ENCODE data around the gene RASAL1.

The RASAL1 gene

DNA sequence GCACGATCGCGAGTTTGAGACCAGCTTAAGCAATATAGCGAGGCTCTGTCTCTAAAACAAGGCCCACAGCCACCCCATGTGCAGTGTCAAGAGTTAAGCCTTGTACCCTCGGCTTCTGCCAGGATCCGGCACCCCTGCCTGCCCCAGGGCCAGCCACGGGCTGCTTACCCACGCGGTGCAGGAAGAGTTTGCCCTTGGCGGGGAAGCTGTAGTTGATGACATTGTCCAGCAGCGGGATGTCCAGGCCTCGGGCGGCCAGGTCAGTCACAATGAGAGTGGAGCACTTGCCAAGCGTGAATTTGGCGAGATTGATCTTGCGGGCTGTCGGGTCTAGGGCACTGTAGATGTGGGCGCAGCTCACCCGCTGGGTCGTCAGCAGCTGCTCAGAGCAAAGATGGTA is 36.6 kb upstream of the RASAL1 start:
- Histone ChIP-seq H3K27me3 (replicated peaks; ENCODE audit: control insufficient read depth, insufficient read depth, low read length) (no peaks in the 10 kb centered on the region), H3K9ac (ENCODE audit: low read length) (no peak overlapping the region), H3K9me3 (ENCODE audit: control insufficient read depth, low read length) (peaks cover 5% of the 10 kb centered on the region), H3K4me1 (ENCODE audit: control insufficient read depth, insufficient read depth, low read length) (peaks cover 3% of the 10 kb centered on the region), H3K4me3 (ENCODE audit: low read length) (no peak overlapping the region), H3K36me3 (ENCODE audit: control insufficient read depth, insufficient read depth, low read length, severe bottlenecking) (peaks cover 89% of the 10 kb centered on the region)
- no peak for DNase-seq (ENCODE audit: low read depth)

- Histone ChIP-seq H3K9me3 (ENCODE audit: control insufficient read depth, low read length) (no peaks in the 10 kb centered on the region), H3K4me3 (ENCODE audit: low read length) (no peak overlapping the region), H3K9ac (ENCODE audit: low read length) (no peak overlapping the region), H3K27me3 (replicated peaks; ENCODE audit: control insufficient read depth, insufficient read depth, low read length) (no peaks in the 10 kb centered on the region), H3K36me3 (ENCODE audit: control insufficient read depth, insufficient read depth, low read length, severe bottlenecking) (peaks cover 85% of the 10 kb centered on the region), H3K4me1 (ENCODE audit: control insufficient read depth, insufficient read depth, low read length) (peaks cover 3% of the 10 kb centered on the region)
- DNase-seq (ENCODE audit: low read depth): no peak
Observed at GRCh38 chr12:113171543-113171942, 36.0 kb upstream of the RASAL1 start.

DNA sequence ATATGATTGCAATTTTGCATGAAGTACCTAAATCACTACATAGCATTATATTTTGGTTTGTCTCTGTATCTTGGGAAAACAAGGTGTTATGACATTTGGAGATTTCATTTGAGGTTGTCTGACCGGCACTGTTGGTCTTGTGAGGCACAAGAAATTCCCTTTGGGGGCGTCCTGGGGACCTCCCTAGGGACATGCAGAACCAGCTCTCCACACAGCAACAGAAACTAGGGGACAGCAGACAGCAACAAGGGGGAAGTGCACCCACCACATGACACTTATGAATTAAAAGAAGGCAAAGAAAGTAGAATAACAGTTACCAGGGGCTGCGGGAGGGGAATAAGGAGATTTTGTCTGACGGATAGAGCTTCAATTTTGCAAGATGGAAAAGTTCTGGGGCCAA is 35.4 kb upstream of the RASAL1 start:
- H3K36me3 ChIP-seq (ENCODE audit: control insufficient read depth, insufficient read depth, low read length, severe bottlenecking): peaks cover 85% of the 10 kb centered on the region

DNA sequence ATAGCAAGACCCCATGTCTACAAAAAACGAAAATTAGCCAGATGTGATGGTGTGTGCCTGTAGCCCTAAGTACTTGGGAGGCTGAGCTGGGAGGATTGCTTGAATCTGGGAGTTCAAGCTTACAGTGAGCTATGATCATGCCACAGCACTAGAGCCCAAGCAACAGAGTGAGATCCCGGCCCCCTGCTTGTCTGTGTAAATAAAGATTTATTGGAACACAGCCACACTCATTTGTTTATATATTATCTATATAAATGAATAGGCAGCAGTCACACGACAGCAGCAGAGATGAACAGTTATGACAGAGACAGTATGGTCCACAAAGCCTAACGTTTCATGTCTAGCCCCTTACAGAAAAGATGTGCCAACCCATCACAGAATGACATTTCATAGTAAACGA is 34.9 kb upstream of the RASAL1 start:
- no peak for DNase-seq (ENCODE audit: low read depth)
- peaks cover 3% of the 10 kb centered on the region for H3K4me1 ChIP-seq (ENCODE audit: control insufficient read depth, insufficient read depth, low read length)
- no peaks in the 10 kb centered on the region for H3K9me3 ChIP-seq (ENCODE audit: control insufficient read depth, low read length)
- H3K9ac ChIP-seq (ENCODE audit: low read length): no peak overlapping the region
- no peaks in the 10 kb centered on the region for H3K27me3 ChIP-seq (replicated peaks; ENCODE audit: control insufficient read depth, insufficient read depth, low read length)
- no peak overlapping the region for H3K4me3 ChIP-seq (ENCODE audit: low read length)
- H3K36me3 ChIP-seq (ENCODE audit: control insufficient read depth, insufficient read depth, low read length, severe bottlenecking): peaks cover 89% of the 10 kb centered on the region

More for the DNA sequence above, 35.4 kb upstream of the RASAL1 start:
- no peak overlapping the region for H3K9ac ChIP-seq (ENCODE audit: low read length)
- no peak overlapping the region for H3K4me3 ChIP-seq (ENCODE audit: low read length)
- H3K9me3 ChIP-seq (ENCODE audit: control insufficient read depth, low read length): no peaks in the 10 kb centered on the region
- no peak for DNase-seq (ENCODE audit: low read depth)
- H3K27me3 ChIP-seq (replicated peaks; ENCODE audit: control insufficient read depth, insufficient read depth, low read length): no peaks in the 10 kb centered on the region
- H3K4me1 ChIP-seq (ENCODE audit: control insufficient read depth, insufficient read depth, low read length): peaks cover 3% of the 10 kb centered on the region

DNA sequence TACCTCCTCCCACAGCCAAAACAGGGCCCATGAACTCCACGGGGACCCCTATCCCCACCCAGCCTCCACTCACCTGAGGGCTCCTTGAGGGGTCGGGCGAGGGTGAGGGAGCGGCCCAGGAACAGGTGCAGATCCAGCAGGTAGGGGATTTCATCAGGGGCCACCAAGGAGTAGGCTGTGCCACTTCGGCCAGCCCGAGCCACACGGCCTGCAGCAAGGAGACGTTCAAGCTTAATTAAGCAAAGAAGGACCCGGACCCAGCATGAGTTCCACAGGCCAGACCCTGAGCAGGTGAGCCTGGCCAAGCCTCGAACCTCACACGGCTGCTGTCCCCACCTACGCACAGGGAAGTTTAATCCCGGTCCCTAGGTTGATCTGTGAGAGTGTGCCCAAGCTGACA is 34.1 kb upstream of the RASAL1 start:
- no peak for DNase-seq (ENCODE audit: low read depth)
- H3K36me3 ChIP-seq (ENCODE audit: control insufficient read depth, insufficient read depth, low read length, severe bottlenecking): peaks cover 95% of the 10 kb centered on the region

GRCh38 chr12:113167868-113168267 is 32.3 kb upstream of the RASAL1 start:
- Histone ChIP-seq H3K4me1 (ENCODE audit: control insufficient read depth, insufficient read depth, low read length) (no peaks in the 10 kb centered on the region), H3K27me3 (replicated peaks; ENCODE audit: control insufficient read depth, insufficient read depth, low read length) (no peaks in the 10 kb centered on the region), H3K9ac (ENCODE audit: low read length) (no peak overlapping the region), H3K9me3 (ENCODE audit: control insufficient read depth, low read length) (no peaks in the 10 kb centered on the region), H3K36me3 (ENCODE audit: control insufficient read depth, insufficient read depth, low read length, severe bottlenecking) (peaks cover 85% of the 10 kb centered on the region), H3K4me3 (ENCODE audit: low read length) (no peak overlapping the region)
- no peak for DNase-seq (ENCODE audit: low read depth)

More for the DNA sequence above, 34.1 kb upstream of the RASAL1 start:
- H3K4me1 ChIP-seq (ENCODE audit: control insufficient read depth, insufficient read depth, low read length): peaks cover 3% of the 10 kb centered on the region
- H3K9me3 ChIP-seq (ENCODE audit: control insufficient read depth, low read length): no peaks in the 10 kb centered on the region
- H3K9ac ChIP-seq (ENCODE audit: low read length): no peak overlapping the region
- H3K27me3 ChIP-seq (replicated peaks; ENCODE audit: control insufficient read depth, insufficient read depth, low read length): no peaks in the 10 kb centered on the region
- H3K4me3 ChIP-seq (ENCODE audit: low read length): no peak overlapping the region

DNA sequence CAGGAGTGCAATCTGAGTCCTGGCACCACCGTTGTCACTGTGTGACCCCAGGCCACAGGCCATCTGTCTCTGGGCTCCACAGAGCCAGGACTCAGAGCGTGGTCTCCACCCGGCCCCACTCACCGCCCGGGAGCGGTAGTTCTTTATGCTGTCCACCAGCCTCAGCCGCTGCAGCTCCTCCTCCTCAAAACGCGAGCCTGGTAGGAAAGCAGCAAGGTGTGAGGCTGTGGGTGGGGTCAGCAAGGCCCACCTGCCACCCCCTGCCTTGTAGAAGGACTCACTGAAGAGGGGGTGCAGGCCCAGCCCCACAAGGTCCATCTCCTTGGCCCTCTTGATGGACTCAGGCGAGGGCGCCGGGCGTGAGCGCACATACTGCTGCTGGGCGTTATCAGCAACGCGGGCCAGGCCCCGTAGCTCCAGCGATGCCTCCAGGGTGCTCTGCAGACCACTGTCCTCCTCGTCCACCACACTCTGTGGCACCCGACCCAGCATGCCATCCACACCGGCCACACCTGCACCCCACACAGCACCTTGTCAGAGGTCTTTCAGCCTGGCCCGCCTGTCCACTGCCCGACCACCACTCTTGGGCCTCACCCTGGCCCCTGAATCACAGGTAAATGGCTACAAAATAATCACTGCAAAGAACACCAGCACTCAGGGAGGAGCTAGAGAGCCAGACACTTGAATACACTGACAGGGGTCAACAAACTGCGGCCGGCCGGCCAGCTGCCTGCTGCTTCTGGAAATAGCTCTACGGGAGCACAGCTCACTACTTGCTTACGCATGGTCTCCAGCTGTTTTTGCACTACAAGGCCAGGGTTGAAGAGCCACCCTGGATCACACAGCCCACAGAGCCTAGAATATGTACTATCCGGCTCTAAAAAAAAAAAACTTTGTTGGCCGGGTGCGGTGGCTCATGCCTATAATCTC is 30.2 kb upstream of the RASAL1 start:
- Histone ChIP-seq H3K4me3 (ENCODE audit: low read length) (no peak overlapping the region), H3K27me3 (replicated peaks; ENCODE audit: control insufficient read depth, insufficient read depth, low read length) (no peaks in the 10 kb centered on the region), H3K9me3 (ENCODE audit: control insufficient read depth, low read length) (no peaks in the 10 kb centered on the region), H3K9ac (ENCODE audit: low read length) (no peak overlapping the region), H3K4me1 (ENCODE audit: control insufficient read depth, insufficient read depth, low read length) (peaks cover 11% of the 10 kb centered on the region), H3K36me3 (ENCODE audit: control insufficient read depth, insufficient read depth, low read length, severe bottlenecking) (peaks cover 65% of the 10 kb centered on the region)
- DNase-seq (ENCODE audit: low read depth): no peak

DNA sequence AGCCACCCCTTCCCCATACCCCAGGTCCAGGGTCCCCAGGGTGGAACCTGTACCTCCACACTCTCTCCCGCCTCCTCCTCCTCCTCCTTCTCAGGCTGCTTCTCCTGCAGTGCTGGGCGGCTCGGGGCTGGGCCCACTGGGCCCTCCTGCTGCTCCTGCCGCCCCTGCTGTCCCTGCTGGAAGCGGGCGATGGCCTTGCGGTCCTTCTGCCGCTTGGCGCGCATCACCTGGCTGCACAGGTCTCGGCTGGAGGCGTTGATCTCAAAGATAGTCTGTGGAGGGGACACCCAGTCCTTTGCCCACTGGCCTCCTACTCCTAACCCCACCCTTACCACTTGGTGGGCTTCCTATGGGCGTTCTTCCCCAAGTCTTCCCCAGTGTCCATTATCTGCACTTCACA is 28.5 kb upstream of the RASAL1 start:
- peaks cover 11% of the 10 kb centered on the region for H3K4me1 ChIP-seq (ENCODE audit: control insufficient read depth, insufficient read depth, low read length)
- no peaks in the 10 kb centered on the region for H3K27me3 ChIP-seq (replicated peaks; ENCODE audit: control insufficient read depth, insufficient read depth, low read length)
- no peak overlapping the region for H3K9ac ChIP-seq (ENCODE audit: low read length)
- H3K4me3 ChIP-seq (ENCODE audit: low read length): no peak overlapping the region
- no peak for DNase-seq (ENCODE audit: low read depth)
- no peaks in the 10 kb centered on the region for H3K9me3 ChIP-seq (ENCODE audit: control insufficient read depth, low read length)
- peaks cover 64% of the 10 kb centered on the region for H3K36me3 ChIP-seq (ENCODE audit: control insufficient read depth, insufficient read depth, low read length, severe bottlenecking)

GRCh38 chr12:113163030-113163360 is 27.4 kb upstream of the RASAL1 start:
- H3K27me3 ChIP-seq (replicated peaks; ENCODE audit: control insufficient read depth, insufficient read depth, low read length): no peaks in the 10 kb centered on the region
- H3K4me3 ChIP-seq (ENCODE audit: low read length): no peak overlapping the region
- peaks cover 11% of the 10 kb centered on the region for H3K4me1 ChIP-seq (ENCODE audit: control insufficient read depth, insufficient read depth, low read length)
- H3K9ac ChIP-seq (ENCODE audit: low read length): no peak overlapping the region
- DNase-seq (ENCODE audit: low read depth): no peak
- H3K36me3 ChIP-seq (ENCODE audit: control insufficient read depth, insufficient read depth, low read length, severe bottlenecking): peaks cover 64% of the 10 kb centered on the region
- no peaks in the 10 kb centered on the region for H3K9me3 ChIP-seq (ENCODE audit: control insufficient read depth, low read length)

GRCh38 chr12:113162102-113163029 is 26.8 kb upstream of the RASAL1 start:
- Histone ChIP-seq H3K9ac (ENCODE audit: low read length) (no peak overlapping the region), H3K4me3 (ENCODE audit: low read length) (no peak overlapping the region), H3K4me1 (ENCODE audit: control insufficient read depth, insufficient read depth, low read length) (peaks cover 11% of the 10 kb centered on the region), H3K36me3 (ENCODE audit: control insufficient read depth, insufficient read depth, low read length, severe bottlenecking) (peaks cover 64% of the 10 kb centered on the region), H3K27me3 (replicated peaks; ENCODE audit: control insufficient read depth, insufficient read depth, low read length) (no peaks in the 10 kb centered on the region), H3K9me3 (ENCODE audit: control insufficient read depth, low read length) (no peaks in the 10 kb centered on the region)
- DNase-seq (ENCODE audit: low read depth): no peak

GRCh38 chr12:113161415-113162016 is 26.0 kb upstream of the RASAL1 start:
- no peak for DNase-seq (ENCODE audit: low read depth)
- peaks cover 7% of the 10 kb centered on the region for H3K27me3 ChIP-seq (replicated peaks; ENCODE audit: control insufficient read depth, insufficient read depth, low read length)
- no peak overlapping the region for H3K4me3 ChIP-seq (ENCODE audit: low read length)

More at GRCh38 chr12:113161415-113162016, 26.0 kb upstream of the RASAL1 start:
- Histone ChIP-seq H3K9ac (ENCODE audit: low read length) (no peak overlapping the region), H3K4me1 (ENCODE audit: control insufficient read depth, insufficient read depth, low read length) (peaks cover 11% of the 10 kb centered on the region), H3K9me3 (ENCODE audit: control insufficient read depth, low read length) (no peaks in the 10 kb centered on the region), H3K36me3 (ENCODE audit: control insufficient read depth, insufficient read depth, low read length, severe bottlenecking) (peaks cover 64% of the 10 kb centered on the region)

Data from adipocyte (in vitro differentiated cells).